Right atrium auricular region (tissue), 2 donors: ENCODE data around the gene THSD4. TPM values are rescaled to one million over a fixed set of nuclear protein-coding genes. Genes with fewer than 3 reads are reported as not detected.

Experiments
- DNase-seq: peaks from one replicate; pipeline ENCODE4 v3.0.0-alpha.2; 2019; ENCODE audit warnings: low spot score
- H3K27ac ChIP-seq, 2 donors: fragments of 200-600 bp; sonication (generic); 1 replicate in 1 of 2; 2 replicates in 1 of 2; pipeline ENCODE4 v1.5.1; 2016 to 2019
- H3K27me3 ChIP-seq, 2 donors: fragments of 200-600 bp; sonication (generic); one replicate each; pipeline versions ENCODE4 v1.5.1 to v1.6.0; 2017 to 2019
- H3K36me3 ChIP-seq: fragments of 200-600 bp; sonication (generic); one replicate; pipeline ENCODE4 v1.5.1; 2016
- H3K4me1 ChIP-seq, 2 donors: fragments of 200-600 bp; sonication (generic); one replicate each; pipeline versions ENCODE4 v1.5.1 to v1.6.0; 2017 to 2019
- H3K4me3 ChIP-seq, 2 donors: fragments of 200-600 bp; sonication (generic); 1 replicate in 1 of 2; 2 replicates in 1 of 2; pipeline ENCODE4 v1.5.1; 2017 to 2019; ENCODE audit warnings: mild to moderate bottlenecking in 1 of 2, moderate library complexity in 1 of 2
- H3K9me3 ChIP-seq, 2 donors: fragments of 200-600 bp; sonication (generic); one replicate each; pipeline ENCODE4 v1.5.1; 2019
- total RNA-seq, 2 donors: library from RNA; depleted of rRNA; stranded (reverse); fragments of >200 nt; gene quantifications; one replicate each; pipeline ENCODE4 v1.1.0, GENCODE V29; 2016
- TF ChIP-seq, protein P1 (sequence below), 2 donors: fragments of 200-600 bp; sonication (generic); IDR thresholded peaks; one replicate each; pipeline ENCODE4 v1.5.1; 2019; ENCODE audit warnings: antibody characterized with exemption in 2 of 2

Gene THSD4
- total RNA-seq, 2 donors from 2014 or later, result 41.2 to 85.3 TPM

DNA sequence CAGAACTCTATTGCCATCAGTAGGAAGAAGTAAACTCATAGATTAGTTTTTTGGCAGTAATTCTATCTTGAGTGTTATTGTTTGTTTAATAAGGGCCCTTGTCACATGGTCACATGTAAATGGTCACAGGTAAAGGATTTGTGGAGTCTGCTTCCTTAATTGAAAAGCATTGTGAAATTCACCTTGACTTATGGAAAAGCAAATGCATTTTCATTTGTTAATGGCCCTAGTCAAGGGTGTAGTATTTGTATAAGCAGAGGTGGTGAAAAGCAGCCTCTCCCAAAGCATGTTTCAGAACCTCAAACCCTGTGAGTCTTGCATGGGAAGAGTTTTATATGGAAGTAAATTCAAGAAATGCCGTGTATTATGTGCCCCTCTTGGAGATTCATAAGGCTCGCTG, 497.6 kb downstream of the THSD4 start:
- Histone ChIP-seq H3K9me3 (no peaks in the 10 kb centered on the region), H3K36me3 (no peaks in the 10 kb centered on the region), H3K4me3 (no peak overlapping the region), H3K27ac (no peak overlapping the region), H3K4me1 (peaks cover 0 to 13% of the 10 kb centered on the region in 2 donors), H3K27me3 (no peaks in the 10 kb centered on the region)
- DNase-seq, result no peak
- TF ChIP-seq, protein P1, sequence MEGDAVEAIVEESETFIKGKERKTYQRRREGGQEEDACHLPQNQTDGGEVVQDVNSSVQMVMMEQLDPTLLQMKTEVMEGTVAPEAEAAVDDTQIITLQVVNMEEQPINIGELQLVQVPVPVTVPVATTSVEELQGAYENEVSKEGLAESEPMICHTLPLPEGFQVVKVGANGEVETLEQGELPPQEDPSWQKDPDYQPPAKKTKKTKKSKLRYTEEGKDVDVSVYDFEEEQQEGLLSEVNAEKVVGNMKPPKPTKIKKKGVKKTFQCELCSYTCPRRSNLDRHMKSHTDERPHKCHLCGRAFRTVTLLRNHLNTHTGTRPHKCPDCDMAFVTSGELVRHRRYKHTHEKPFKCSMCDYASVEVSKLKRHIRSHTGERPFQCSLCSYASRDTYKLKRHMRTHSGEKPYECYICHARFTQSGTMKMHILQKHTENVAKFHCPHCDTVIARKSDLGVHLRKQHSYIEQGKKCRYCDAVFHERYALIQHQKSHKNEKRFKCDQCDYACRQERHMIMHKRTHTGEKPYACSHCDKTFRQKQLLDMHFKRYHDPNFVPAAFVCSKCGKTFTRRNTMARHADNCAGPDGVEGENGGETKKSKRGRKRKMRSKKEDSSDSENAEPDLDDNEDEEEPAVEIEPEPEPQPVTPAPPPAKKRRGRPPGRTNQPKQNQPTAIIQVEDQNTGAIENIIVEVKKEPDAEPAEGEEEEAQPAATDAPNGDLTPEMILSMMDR (IDR thresholded peaks at IDR 0.05), result no peak

DNA sequence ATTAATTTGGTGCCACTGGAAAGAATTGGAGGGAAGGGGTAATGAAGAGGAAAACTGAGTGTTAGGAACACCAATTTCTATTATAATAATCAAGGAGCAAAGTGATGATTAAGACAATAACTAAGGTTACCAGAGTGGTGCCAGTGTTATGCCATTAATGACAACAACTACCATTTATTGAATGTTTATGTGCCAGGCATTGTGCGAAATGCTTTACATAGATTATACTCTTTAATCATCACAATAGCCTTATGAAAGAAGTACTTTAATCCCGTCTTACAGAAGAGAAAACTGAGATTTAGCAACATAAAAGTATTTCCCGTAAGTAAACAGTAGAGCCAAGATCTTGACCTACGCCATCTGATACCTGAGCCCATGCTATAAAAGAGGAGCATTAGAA, 507.8 kb downstream of the THSD4 start:
- Histone ChIP-seq H3K4me1 (no peaks in the 10 kb centered on the region), H3K9me3 (no peaks in the 10 kb centered on the region), H3K27ac (no peak overlapping the region), H3K4me3 (no peak overlapping the region), H3K27me3 (no peaks in the 10 kb centered on the region), H3K36me3 (no peaks in the 10 kb centered on the region)
- DNase-seq, result no peak
- TF ChIP-seq, protein P1 (IDR thresholded peaks at IDR 0.05), result no peak

DNA sequence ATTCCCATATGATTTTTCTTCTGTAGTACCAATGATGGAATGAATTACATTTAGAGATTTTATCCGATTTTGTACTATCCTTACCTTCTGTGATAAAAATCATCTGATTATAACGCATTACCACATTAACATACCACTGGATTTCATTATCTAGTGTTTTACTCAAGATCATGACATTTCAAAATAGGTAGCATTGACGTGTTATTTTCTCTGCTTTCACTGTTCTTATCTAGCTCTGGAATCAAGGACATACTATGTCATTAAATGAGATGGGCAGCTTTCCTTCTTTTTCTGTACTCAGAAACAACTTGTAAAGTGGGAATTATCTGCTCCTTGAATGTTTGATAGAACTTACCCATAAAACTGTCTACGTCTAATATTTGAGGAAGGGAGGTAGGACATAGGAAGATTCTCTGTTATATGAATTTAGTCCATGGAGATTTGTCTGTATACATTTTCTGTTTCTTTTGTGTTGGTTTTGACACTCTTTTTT, 511.4 kb downstream of the THSD4 start:
- peaks cover 0 to 13% of the 10 kb centered on the region in 2 donors for H3K4me1 ChIP-seq
- DNase-seq, result no peak

DNA sequence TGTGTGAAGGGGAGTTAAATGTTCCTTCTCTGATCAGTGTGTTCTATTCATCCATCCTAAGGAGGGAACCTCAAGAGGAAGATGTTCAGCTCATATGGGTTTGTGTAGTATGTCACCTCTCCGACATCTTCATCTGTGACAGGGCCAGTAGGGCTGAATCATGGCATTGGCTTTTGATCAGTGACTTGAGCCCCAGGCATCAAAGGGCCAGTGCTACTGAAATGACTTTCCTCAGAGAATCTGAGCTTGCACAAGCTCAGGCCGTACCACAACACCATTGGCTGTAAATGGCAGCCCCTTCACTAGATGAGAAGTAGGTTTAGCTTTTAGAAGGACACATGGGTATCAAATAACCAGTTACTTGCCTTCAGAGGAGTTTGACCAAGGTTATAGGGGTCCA, 511.9 kb downstream of the THSD4 start:
- DNase-seq, result no peak
- Histone ChIP-seq H3K4me1 (peaks cover 0 to 13% of the 10 kb centered on the region in 2 donors), H3K27ac (no peak overlapping the region), H3K27me3 (no peaks in the 10 kb centered on the region), H3K4me3 (no peak overlapping the region), H3K9me3 (no peaks in the 10 kb centered on the region), H3K36me3 (no peaks in the 10 kb centered on the region)
- TF ChIP-seq, protein P1 (IDR thresholded peaks at IDR 0.05), result no peak

More for the DNA sequence above, 511.4 kb downstream of the THSD4 start:
- Histone ChIP-seq H3K9me3 (no peaks in the 10 kb centered on the region), H3K36me3 (no peaks in the 10 kb centered on the region), H3K4me3 (no peak overlapping the region), H3K27ac (no peak overlapping the region), H3K27me3 (no peaks in the 10 kb centered on the region)
- TF ChIP-seq, protein P1 (IDR thresholded peaks at IDR 0.05), result no peak

DNA sequence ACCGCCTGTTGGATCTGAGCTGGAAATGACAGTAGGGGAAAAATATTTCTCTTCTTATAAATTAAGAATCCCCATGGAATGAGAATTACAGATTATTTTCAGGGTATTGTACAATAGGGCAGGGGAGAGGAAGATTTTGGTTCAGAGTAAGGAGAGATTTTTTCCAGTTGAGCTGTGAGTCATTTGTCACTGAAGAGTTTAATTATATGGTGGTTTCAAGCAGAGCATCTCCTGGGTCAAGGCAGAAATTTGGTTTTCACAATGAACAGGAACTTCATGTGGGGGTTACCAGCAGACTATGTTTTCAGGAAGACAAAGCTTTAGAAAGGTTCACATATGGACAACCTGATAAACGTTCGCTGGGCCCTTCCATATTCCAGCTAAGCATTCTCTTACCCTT, 512.3 kb downstream of the THSD4 start:
- TF ChIP-seq, protein P1 (IDR thresholded peaks at IDR 0.05), result no peak
- H3K4me3 ChIP-seq, result no peak overlapping the region
- DNase-seq, result no peak
- H3K9me3 ChIP-seq, result no peaks in the 10 kb centered on the region
- H3K4me1 ChIP-seq, result peaks cover 0 to 13% of the 10 kb centered on the region in 2 donors
- H3K27me3 ChIP-seq, result no peaks in the 10 kb centered on the region
- H3K27ac ChIP-seq, result no peak overlapping the region
- H3K36me3 ChIP-seq, result no peaks in the 10 kb centered on the region
